SKM-1 treated with dmso at 0.1 percent for 144 hours (cell line): ENCODE data around the gene PPM1B.
"Not testable (repeated sequence)": the region's sequence is repeated elsewhere in the genome, so short reads cannot be mapped to it uniquely, and the experiment has no call there.

Experiments used
- DNase-seq: peaks from one replicate; lab custom pipeline; 2025; ENCODE audit not compliant: unreplicated experiment; lab: John Stamatoyannopoulos, UW

PPM1B gene

DNA sequence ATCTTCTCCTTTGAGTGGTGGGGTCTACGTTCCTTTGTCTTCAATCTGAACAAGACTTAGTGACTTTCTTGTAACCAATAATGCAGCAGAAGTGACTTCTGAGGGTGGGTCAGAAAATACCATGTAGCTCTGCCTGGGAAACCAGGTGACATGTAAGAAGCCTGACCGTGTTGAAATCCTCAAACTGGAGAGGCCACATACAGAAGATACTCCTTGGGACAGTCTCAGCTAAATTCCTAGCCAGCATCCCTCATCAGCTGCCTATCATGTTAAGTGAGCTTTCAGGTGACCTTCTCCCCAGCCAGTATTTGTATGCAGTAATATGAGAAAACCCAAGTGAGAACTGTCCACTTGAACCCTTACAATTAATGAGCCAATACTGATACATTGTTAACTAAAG lies 27.0 kb downstream of the PPM1B start:
- no peak for DNase-seq

DNA sequence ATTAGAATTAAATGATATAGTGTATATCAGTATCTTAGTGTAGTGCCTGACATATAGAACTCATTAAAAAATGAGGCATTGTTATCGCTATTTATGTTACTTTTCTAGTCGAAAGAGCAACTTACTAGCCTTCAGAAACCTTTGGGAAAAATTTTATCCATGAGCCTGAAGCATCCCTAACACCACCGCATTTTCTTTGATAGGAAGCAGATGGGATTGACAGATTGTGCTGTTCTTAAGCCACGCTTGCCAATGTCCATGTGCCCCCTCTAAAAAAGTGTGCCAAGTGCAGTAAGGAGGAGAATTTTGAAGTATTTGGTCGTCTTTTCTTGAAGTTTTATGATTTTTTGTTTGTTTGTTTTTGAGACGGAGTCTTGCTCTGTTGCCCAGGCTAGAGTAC lies 29.1 kb downstream of the PPM1B start:
- no peak for DNase-seq

DNA sequence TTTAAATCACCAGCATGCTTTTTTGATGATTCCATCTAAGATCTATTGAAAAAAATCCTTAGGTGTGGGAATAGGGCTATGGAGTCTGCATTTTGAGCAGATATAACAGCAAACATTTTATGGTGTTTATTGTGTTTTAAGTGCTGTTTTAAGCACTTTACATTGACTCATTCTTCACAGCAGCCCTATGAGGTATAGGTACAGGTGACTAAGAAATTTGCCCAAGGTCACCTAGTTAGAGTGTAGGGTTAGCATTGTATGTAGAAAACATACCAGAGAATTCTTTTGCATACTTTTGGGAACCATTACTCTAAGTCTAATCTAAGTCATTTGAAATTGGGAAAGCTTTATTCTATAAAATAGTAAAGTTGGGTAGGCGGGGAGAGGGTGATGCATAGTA lies 31.3 kb downstream of the PPM1B start:
- no peak for DNase-seq

DNA sequence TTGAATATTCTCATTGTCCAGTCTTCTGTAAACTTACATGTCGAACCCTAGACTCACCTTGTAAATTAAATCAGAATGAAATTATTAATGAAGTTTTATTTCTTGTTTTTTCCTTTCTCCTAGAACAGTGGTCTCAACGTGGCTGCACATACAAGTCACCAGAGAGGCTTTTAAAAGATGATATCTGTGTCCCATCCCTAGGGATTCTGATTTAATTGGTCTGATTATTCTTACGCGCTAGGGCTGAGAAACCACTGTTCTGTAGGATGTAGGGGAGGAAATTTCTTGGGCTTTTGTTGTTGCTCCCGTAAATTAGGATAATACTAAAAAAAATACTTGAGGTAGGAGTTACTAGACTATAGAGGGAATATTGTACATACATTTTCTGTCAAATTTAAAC lies 32.1 kb downstream of the PPM1B start:
- DNase-seq = no peak

DNA sequence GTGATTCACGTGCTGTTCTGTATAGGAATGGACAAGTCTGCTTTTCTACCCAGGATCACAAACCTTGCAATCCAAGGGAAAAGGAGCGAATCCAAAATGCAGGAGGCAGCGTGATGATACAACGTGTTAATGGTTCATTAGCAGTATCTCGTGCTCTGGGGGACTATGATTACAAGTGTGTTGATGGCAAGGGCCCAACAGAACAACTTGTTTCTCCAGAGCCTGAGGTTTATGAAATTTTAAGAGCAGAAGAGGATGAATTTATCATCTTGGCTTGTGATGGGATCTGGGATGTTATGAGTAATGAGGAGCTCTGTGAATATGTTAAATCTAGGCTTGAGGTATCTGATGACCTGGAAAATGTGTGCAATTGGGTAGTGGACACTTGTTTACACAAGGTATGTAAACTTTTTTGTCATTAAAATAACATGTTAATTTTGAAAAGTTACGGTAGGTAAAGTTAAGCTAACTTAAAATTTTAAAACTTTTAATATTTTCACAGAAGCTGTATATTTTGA lies 33.0 kb downstream of the PPM1B start:
- DNase-seq = no peak

DNA sequence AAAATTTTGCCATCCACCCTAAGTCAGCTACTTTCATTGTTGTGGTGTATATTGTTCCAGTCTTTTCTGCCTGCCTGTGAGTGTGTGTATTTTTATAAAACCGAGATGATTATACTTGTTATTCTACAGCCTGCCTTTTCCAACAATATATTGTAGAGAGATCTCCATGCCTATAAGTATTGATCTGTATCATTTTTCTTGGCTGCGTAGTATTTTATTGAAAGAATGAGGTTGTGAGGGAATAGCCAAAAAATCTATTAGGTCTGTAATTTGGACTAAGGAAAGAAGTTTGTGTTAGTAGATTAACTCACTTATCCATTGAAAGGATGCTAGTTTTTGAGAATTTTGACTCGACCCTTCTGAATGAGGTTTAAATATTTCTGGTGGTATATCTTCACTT lies 34.9 kb downstream of the PPM1B start:
- DNase-seq = no peak

DNA sequence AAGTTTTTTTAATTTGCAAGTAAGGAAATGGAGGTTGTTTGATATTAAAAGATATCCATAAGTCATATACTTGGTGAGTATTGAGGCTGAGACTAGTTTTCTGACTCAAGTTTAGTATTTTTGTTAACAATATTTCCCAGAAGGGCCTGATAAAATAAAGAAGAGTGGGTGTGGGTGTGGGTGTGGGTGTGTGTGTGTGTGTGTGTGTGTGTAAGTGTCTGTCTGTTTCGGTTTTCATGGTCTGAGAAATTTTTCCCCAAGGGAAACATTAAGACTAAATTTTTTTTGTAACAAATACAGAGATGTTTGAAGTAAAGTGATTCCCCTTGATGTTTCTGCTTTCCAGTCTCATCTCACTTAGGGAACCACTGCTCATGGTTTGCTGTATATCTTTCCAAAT lies 36.5 kb downstream of the PPM1B start:
- DNase-seq = no peak

DNA sequence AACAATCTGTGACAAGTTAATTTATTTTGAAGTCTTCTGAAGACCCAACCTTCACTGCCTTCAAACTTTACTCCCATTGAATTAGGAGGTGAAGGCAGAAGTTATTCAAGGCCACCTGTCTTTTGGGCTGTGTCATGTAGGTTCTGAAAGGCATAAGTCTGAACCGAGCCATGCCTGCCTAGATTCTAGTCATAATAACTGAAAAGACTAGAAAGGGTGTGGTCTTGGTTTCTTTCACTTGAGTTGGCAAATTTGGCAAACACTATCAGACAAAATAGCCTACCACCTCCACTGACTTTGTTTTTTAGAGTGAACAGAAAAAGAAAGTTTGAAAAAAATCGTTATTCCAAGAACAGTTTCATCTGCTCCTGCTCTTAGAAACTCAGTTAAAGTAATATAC lies 38.4 kb downstream of the PPM1B start:
- DNase-seq = no peak

DNA sequence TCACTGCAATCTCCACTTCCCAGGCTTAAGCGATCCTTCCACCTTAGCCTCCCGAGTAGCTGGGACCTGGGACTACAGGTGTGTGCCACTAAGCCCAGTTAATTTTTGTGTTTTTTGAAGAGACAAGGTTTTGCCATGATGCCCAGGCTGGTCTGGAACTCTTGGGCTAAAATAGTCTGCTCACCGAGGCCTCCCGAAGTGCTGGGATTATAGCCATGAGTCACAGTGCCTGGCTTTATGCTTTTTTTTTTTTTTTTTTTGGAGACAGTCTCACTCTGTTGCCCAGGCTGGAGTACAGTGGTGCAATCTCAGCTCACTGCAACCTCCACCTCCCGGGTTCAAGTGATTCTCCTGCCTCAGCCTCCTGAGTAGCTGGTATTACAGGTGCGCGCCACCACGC lies 39.0 kb downstream of the PPM1B start:
- DNase-seq = not testable (repeated sequence)

DNA sequence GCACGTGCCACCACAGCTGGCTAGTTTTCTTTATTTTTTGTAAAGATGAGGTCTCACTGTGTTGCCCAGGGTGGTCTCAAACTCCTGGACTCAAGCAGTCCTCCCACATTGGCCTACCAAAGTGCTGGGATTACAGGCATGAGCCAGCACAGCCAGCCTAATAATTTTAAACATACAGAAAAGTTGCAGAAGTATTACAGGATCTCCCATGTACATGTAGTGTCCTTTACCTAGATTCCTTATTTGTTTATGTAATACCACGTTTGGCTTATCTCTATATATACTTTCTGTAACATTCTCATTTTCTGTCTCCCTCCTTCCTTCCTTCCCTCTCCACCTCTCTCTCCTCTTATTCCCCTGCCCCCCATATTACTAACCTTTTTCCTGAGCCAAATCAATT lies 41.7 kb downstream of the PPM1B start:
- DNase-seq = no peak

DNA sequence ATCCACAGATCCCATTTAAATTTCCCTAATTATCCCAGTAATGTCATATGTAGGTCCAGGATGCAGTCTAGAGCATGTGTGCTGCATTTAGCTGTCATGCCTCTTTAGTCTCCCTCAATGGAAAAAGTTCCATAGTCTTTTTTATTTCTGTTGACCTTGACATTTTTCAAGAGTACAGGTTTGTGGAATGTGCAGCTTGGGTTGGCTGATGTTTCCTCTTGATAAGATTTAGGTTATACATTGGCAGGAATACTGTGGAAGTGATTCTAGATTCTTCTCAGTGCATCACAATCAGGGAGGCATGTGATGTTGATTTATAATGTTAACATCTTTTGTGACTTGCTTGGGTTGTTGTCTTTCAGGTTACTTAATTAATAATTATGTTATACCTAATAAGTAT lies 42.5 kb downstream of the PPM1B start:
- DNase-seq = no peak

DNA sequence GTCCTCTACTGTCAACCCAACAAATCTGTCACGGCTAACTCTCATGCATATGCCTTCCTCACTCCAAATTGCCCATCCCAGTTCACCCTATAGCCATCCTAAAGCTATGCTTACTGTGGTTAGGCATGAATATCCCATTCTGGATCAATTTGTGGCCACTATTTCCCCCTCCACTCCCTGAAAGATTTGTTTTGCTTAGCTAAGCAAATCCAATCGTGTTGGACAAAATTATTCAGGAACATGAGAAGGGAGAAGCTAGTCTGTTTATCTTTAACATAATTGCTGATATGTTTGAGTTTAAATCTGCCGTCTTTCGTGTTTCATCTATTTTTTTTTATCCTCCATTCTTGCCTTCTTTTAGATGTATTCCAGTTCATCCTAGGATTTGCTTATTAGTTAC lies 43.6 kb downstream of the PPM1B start:
- no peak for DNase-seq

DNA sequence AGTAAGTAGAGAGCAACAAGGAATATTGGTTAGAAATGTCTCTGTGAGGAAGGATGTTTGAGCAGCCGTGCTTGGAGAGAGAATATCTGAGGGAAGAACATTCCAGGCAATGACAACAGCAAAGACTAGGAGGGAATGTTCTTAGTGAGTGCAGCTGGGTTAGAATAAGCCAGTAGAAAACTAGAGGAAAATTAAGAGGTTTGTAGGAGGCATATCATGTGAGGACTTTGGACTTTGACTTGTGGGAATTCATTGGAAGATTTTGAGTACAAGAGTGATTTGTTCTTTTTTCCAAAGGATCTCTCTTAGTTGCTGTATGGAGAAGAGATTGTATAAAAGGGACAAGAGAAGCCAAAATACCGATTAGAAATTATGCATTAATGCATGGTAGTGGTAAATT lies 47.2 kb downstream of the PPM1B start:
- DNase-seq = no peak

DNA sequence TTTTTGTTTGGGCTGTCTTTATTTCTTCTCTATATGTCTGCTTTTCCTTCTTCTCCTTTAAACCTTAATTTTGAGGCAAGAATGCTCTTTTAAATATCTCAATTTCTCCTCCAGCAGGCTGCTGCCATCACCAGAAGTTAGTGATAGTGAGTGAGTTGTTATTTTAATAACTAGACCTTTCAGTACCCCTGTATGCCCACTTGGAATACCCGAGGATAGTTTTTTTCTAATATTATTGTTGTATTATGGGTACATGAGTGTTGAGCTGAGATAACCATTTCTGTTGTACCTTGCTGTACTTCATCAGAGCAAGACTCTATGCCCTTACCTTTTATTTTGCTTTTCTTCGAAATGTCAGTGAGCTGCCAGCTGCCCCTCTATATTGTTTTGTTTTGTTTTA lies 50.1 kb downstream of the PPM1B start:
- DNase-seq = no peak

DNA sequence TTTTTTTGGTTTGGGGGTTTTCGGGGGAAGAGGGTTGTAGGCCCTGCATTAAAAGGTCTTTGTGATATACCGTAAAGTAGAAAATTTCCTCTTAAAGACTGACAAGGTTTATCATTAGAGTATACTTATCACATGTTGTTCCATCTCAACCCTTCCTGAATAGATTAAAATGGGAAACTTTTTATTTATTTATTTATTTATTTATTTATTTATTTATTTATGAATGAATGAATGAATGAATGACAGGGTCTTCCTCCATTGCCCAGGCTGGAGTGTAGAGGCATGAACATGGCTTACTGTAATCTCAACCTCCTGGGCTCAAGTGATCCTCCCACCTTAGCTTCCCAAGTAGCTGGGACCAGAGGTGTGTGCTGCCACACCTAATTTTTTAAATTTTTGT lies 58.1 kb downstream of the PPM1B start:
- DNase-seq = no peak

DNA sequence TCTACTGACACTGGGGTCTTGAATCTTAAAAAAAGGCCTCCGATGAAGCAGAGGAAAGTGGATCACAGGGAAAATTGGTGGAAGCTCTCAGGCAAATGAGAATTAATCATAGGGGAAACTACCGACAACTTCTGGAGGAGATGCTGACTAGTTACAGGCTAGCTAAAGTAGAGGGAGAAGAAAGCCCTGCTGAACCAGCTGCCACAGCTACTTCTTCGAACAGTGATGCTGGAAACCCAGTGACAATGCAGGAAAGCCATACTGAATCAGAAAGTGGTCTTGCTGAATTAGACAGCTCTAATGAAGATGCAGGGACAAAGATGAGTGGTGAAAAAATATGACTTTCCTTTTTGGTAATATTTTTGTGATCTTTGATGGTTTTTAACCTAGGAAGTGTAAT lies 61.7 kb downstream of the PPM1B start:
- DNase-seq = no peak

DNA sequence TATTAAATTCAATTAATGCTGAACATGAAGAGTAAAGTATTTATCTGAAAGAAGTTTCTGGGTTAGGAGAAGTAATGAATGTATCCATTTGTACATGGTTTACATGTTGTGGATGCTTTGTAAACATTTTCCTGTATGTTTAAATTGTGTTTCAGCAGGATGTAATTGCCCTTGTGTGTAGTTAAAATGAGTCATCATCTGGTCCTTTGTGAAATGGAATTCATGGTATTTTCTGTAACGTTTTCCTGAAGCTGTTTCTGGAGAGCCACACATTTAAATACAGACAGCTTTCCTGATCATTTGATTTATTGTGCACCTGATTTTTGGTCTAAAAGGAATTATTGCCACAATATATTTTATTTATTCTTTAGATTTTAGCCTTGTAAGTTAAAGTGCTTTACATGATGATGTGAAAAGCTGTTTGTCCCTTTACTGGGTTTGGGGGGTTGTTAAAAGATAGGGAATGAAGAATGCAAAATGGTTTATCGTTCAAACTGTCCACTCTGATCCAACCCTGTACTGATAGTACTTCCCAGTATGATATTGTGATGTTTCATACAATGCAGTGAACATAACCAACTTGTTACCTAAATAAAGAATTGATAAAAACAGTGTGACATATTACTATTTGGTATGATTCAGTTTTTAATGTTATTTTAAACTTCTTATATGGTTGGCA lies 64.9 kb downstream of the PPM1B start:
- DNase-seq = no peak

DNA sequence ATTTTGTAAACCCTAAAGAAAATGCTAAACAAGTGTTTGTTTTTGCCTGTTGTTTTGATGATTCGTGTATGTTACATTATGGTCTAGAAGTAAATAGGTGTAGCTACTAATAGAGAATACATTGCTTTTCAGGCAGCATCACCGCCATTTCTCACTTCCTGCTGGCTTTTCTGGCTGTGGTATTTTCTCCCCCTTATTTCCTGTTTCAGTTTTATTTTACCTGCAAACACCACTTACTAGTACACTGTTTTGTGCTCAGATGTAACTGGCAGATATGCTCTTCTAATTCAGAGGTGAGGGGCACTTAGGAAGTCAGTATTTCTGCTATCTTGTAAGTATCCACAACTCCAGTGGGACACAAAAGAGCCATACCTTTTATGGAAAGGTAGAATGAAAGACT lies 68.5 kb downstream of the PPM1B start:
- DNase-seq = no peak

DNA sequence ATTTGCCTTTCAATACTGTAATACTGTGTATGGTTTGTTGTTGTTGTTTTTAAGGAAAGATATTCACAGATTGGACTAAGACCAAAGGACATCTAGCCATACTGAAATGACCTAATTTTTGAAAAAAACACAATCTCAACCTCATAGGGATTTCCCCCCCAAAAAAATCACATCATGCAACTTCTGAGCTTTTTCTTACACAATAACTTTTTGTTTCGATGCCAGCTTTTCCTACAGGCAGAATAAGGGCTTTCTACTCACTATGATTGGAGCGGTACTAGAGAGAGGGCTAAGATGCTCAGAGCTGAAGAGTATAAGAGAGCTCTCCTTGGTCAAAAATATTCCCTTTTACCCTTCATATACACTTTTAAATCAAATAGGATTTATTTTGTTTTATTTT lies 74.2 kb downstream of the PPM1B start:
- no peak for DNase-seq

DNA sequence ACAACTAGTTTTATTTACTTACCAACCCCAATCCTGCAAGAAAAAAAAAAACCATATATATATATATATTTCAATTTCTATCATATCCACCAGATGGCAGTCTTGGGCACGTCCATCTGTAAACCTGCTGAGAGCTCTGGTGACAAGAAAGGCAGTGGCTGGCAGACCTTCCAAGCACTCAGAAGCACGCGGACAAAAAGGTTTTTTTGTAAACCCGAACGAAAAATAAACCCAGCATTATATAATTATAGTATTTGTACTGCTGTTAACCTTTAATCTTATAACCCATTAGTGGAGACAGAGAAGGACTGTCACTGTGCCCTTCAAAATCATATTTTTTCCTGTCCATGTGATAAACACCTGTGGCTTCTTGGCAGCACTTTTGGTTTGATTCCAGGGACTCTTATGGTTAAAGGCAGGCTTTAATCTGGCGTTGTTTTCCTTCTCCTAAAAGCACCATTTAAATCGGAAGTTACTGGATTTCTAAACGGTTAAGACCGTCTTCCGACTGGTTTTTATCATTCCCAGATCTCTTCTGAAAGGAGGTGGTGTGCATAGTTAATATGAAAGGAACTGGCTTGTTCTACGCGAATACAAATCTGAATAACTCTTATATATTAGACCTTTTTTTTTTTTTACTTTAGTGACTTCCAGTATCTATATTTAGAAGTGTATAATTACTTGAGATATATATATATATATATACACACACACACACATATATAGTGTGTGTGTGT lies 75.6 kb downstream of the PPM1B start:
- peak; percentile 66 for DNase-seq

DNA sequence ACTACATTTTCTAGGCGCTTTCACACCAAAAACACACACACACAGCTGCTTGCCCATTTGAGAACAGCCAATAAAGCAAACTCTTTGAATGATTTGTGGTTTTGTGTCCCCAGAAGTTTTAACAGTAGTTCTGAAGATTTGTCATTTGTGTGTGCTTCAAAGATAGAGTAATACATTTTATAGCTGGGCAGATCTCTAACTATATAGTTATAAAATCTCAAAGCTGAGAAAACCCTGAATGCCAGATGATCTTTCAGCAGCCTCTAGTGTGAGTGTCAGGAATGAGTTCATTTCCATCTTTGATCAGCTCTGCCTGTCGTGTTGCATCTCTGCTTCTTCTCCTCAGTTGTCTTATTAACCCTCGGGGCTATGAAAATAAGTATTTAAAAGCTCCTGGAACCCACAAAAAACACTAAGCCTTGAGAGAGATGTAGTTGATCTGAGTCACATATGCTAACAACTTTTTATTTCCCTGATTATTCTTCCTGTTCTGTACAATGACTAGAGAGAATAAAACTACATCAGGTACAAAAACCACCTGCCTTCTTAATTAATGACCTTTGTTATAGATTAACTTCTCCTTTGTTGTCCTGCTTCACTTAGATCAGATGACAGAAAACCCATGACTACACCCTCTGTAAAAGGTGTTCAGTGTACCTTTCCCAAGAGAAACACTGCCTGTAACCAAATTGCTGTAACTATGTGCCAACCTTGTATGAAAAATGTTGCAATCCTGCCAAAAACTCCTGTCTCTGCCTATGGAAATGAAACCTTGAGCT lies 76.6 kb downstream of the PPM1B start:
- DNase-seq = no peak

DNA sequence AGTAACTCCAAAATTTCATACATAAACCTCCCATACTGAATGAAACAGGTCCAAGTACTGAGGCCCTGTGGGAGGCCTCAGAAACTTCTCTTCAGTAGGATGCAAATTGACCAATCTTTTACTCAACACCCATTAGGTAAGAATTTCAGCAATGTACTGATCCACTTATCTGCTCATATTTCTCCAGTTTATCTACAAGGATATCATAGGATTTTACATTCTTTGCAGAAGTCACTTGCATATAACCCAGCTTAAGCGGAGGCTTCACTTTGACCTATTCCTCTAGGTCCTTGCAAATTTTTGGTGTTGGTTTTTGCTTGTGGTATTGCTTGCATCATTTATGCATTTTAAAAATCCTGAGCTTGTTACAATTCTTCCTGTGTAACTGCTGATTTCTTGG lies 77.8 kb downstream of the PPM1B start:
- peak; percentile 28 for DNase-seq
